ENCODE data around the gene BLNK. TPM values are rescaled to one million over a fixed set of nuclear protein-coding genes. Genes with fewer than 3 reads are reported as not detected.

BLNK gene
- total and polyA plus RNA-seq, 2 donors (not counting 1 experiment from before 2014, with no cell fraction given), result 153 to 205 TPM

DNA sequence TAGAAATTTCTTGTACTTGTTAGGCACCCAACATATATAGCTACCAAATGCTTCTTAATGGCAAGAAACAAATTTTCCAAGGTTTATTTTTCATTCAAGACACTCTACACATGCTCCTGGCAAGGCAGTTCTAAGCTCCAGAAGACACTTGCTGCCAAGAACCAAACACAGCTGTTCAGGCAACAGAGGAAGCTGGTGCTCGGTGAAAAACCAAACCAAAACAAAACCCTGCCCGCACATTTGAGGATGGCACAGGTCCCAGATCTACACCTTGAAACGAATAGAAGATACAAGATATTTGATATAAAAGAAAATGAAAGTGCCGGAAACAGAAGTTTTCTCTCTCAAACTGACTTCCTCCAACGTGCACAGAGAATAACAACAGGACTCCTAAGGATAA, 28.0 kb upstream of the BLNK start:
- no peak for TF ChIP-seq EZH2 (IDR thresholded peaks at IDR 0.05; ENCODE audit: borderline replicate concordance, insufficient read depth, low read depth, low read length, poor library complexity, severe bottlenecking)
- TF ChIP-seq, protein P1, sequence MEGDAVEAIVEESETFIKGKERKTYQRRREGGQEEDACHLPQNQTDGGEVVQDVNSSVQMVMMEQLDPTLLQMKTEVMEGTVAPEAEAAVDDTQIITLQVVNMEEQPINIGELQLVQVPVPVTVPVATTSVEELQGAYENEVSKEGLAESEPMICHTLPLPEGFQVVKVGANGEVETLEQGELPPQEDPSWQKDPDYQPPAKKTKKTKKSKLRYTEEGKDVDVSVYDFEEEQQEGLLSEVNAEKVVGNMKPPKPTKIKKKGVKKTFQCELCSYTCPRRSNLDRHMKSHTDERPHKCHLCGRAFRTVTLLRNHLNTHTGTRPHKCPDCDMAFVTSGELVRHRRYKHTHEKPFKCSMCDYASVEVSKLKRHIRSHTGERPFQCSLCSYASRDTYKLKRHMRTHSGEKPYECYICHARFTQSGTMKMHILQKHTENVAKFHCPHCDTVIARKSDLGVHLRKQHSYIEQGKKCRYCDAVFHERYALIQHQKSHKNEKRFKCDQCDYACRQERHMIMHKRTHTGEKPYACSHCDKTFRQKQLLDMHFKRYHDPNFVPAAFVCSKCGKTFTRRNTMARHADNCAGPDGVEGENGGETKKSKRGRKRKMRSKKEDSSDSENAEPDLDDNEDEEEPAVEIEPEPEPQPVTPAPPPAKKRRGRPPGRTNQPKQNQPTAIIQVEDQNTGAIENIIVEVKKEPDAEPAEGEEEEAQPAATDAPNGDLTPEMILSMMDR (IDR thresholded peaks at IDR 0.05), result no peak
- Mint-ChIP-seq H3K4me3 (peak overlapping the region; percentile 70), H3K9me3 (ENCODE audit: insufficient read depth) (no peaks in the 10 kb centered on the region), H3K27ac (peak overlapping the region; percentile 89), H3K27me3 (peaks cover 21% of the 10 kb centered on the region), H3K4me1 (peaks cover 48% of the 10 kb centered on the region)
- DNase-seq (peak; percentile 31), ATAC-seq (ENCODE audit: low read depth) (peak; percentile 47)
- Histone ChIP-seq H3K27ac (ENCODE audit: low read length in 2 of 2) (peak overlapping the region; percentile 64 to 65), H4K20me1 (ENCODE audit: control insufficient read depth, insufficient read depth, low read length, poor library complexity, severe bottlenecking) (no peaks in the 10 kb centered on the region), H3K27me3 (replicated peaks in 1 of 4; ENCODE audit: control extremely low read depth in 1 of 4, control insufficient read depth in 3 of 4, insufficient read depth in 4 of 4, low read length in 3 of 4) (peaks cover 0 to 4% (median 2%) of the 10 kb centered on the region in 4 experiments), H3K4me1 (ENCODE audit: control insufficient read depth in 2 of 2, insufficient read depth in 2 of 2, low read length in 2 of 2) (peaks cover 29% of the 10 kb centered on the region in 2 donors), H3K79me2 (ENCODE audit: control insufficient read depth, insufficient read depth, low read length) (peaks cover 3% of the 10 kb centered on the region), H3K4me3 (ENCODE audit: control extremely low read depth in 1 of 5, extremely low read depth in 1 of 5, insufficient read depth in 1 of 5, low read depth in 2 of 5, low read length in 4 of 5) (peak overlapping the region in 4 of 5 experiments; percentile 1 to 52 (median 26)), H3K36me3 (replicated peaks in 1 of 2; ENCODE audit: control extremely low read depth in 1 of 2, control insufficient read depth in 1 of 2, extremely low read depth in 1 of 2, insufficient read depth in 2 of 2, low read length in 1 of 2) (no peaks in the 10 kb centered on the region), H3K9me3 (ENCODE audit: control extremely low read depth in 1 of 3, control insufficient read depth in 2 of 3, insufficient read depth in 1 of 3, low read length in 2 of 3) (no peaks in the 10 kb centered on the region), H3K9ac (ENCODE audit: low read length) (peak overlapping the region; percentile 37), H3K4me2 (replicated peaks; ENCODE audit: low read depth, low read length, poor library complexity, severe bottlenecking) (peak overlapping the region; percentile 56), H2AFZ (ENCODE audit: insufficient read depth, low read depth, low read length, poor library complexity, severe bottlenecking) (peak overlapping the region; percentile 60)
- ChIA-PET CTCF (interaction anchor here (1.0 to 13.8 kb wide), 4 partner anchors 35 to 282 kb away, joined by 3 to 964 read pairs (median 7); no protein-coding TSS in a partner anchor), POLR2A (interaction anchor here (1.2 kb wide), 1 partner anchor 12 kb away, joined by 3 read pairs; no protein-coding TSS in a partner anchor)
- WGBS (ENCODE audit: insufficient coverage), result no CpG with 5 or more reads among the region's 5 CpGs
- intact Hi-C loops (cut with micrococcal nuclease), result loop anchor here (10.0 kb wide), 1 partner anchor 255 kb away; the partner anchor contains the start of gene CCNJ

DNA sequence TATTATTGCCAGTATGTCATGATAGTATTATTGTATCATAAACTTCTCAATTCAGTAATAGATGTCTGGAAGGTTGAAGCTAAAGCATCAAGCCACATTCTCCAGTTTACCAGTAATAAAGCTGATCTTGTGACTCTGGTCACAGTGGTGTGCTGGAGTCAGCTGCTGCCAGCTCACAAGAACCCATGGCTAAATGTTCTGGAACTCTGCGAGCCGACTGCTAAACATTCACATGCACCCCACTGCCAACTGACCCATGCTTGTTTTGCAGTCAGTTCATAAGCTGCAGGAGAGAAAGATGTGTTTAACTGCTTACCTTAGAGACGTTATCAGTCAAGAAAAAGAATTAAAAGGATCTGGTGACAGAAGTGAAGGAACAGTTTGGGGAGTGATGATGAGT, 27.0 kb upstream of the BLNK start:
- H3K9me3 ChIP-seq (ENCODE audit: control extremely low read depth in 1 of 3, control insufficient read depth in 2 of 3, insufficient read depth in 1 of 3, low read length in 2 of 3), result no peaks in the 10 kb centered on the region

More for the DNA sequence above, 27.0 kb upstream of the BLNK start:
- no peak overlapping the region for H3K4me3 ChIP-seq (ENCODE audit: control extremely low read depth in 1 of 5, extremely low read depth in 1 of 5, insufficient read depth in 1 of 5, low read depth in 2 of 5, low read length in 4 of 5)
- H3K4me2 ChIP-seq (replicated peaks; ENCODE audit: low read depth, low read length, poor library complexity, severe bottlenecking), result no peak overlapping the region
- CTCF ChIA-PET, result interaction anchor here (1.6 to 13.8 kb wide), 3 partner anchors 37 to 281 kb away, joined by 7 to 964 read pairs (median 7); no protein-coding TSS in a partner anchor
- peaks cover 7% of the 10 kb centered on the region for H3K79me2 ChIP-seq (ENCODE audit: control insufficient read depth, insufficient read depth, low read length)
- DNase-seq (no peak), ATAC-seq (ENCODE audit: low read depth) (no peak)
- H3K27me3 ChIP-seq (replicated peaks in 1 of 4; ENCODE audit: control extremely low read depth in 1 of 4, control insufficient read depth in 3 of 4, insufficient read depth in 4 of 4, low read length in 3 of 4), result no peaks in the 10 kb centered on the region
- H3K9ac ChIP-seq (ENCODE audit: low read length), result no peak overlapping the region
- intact Hi-C loops (cut with micrococcal nuclease), result loop anchor here (10.0 kb wide), 1 partner anchor 254 kb away; the partner anchor contains the start of gene CCNJ
- POLR2A ChIA-PET, result interaction anchor here (0.6 kb wide), 1 partner anchor 12 kb away, joined by 3 read pairs; no protein-coding TSS in a partner anchor
- TF ChIP-seq EZH2 (IDR thresholded peaks at IDR 0.05; ENCODE audit: borderline replicate concordance, insufficient read depth, low read depth, low read length, poor library complexity, severe bottlenecking), result no peak
- TF ChIP-seq, protein P1 (IDR thresholded peaks at IDR 0.05), result no peak
- H3K4me1 ChIP-seq (ENCODE audit: control insufficient read depth in 2 of 2, insufficient read depth in 2 of 2, low read length in 2 of 2), result peaks cover 27% of the 10 kb centered on the region in 2 donors
- Mint-ChIP-seq H3K4me3 (no peak overlapping the region), H3K9me3 (ENCODE audit: insufficient read depth) (no peaks in the 10 kb centered on the region), H3K27me3 (peaks cover 11% of the 10 kb centered on the region), H3K4me1 (peaks cover 47% of the 10 kb centered on the region), H3K27ac (no peak overlapping the region)
- no peaks in the 10 kb centered on the region for H3K36me3 ChIP-seq (replicated peaks in 1 of 2; ENCODE audit: control extremely low read depth in 1 of 2, control insufficient read depth in 1 of 2, extremely low read depth in 1 of 2, insufficient read depth in 2 of 2, low read length in 1 of 2)
- 87% methylated on average over 3 of the region's 3 CpGs for WGBS (ENCODE audit: insufficient coverage)
- no peaks in the 10 kb centered on the region for H4K20me1 ChIP-seq (ENCODE audit: control insufficient read depth, insufficient read depth, low read length, poor library complexity, severe bottlenecking)
- peak overlapping the region; percentile 37 for H2AFZ ChIP-seq (ENCODE audit: insufficient read depth, low read depth, low read length, poor library complexity, severe bottlenecking)
- H3K27ac ChIP-seq (ENCODE audit: low read length in 2 of 2), result peak overlapping the region in 1 of 2 donors; percentile 11

All from B cell (primary cell).